Erythroblast (primary cell): ENCODE measurements around the gene HS6ST1.

Experiments used
- GATA1 ChIP-seq: IDR thresholded peaks from 2 replicates; pipeline ENCODE4 v1.6.1; 2011; ENCODE audit warnings: low read depth, mild to moderate bottlenecking, control low read depth, low read length, moderate library complexity
- POLR2A ChIP-seq: IDR thresholded peaks from 2 replicates; pipeline ENCODE4 v1.6.1; 2011; ENCODE audit warnings: mild to moderate bottlenecking, low read length

- TF ChIP-seq POLR2A (no peak), GATA1 (no peak)
Measured at GRCh38 chr2:128308889-128309279, 9.8 kb downstream of the HS6ST1 start.
